ENCODE measurements around the gene SEC14L5.
"Not testable (repeated sequence)": the region's sequence is repeated elsewhere in the genome, so short reads cannot be mapped to it uniquely, and the experiment has no call there.

The SEC14L5 gene

DNA sequence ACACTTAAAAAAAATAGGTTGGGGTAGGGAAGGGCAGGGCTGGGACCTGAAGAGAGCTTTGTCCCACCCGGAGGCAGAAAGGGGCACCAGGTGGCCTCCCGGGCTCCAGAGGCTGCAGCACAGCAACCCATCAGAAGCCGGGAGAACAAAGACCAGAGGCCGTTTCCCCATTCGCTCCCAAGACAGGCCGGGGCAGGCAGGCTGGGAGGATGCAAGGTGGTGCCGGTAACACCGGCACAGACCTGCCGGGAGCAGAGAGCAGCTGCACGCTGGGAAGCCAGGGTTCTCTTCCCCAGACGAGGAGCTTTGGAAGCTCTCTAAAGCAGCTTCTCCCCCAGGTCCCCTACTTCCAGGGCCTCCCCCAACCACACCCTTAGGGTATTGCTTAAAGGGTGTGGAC is 26.7 kb upstream of the SEC14L5 start:
- no peak for DNase-seq (ENCODE audit: low read depth)

DNA sequence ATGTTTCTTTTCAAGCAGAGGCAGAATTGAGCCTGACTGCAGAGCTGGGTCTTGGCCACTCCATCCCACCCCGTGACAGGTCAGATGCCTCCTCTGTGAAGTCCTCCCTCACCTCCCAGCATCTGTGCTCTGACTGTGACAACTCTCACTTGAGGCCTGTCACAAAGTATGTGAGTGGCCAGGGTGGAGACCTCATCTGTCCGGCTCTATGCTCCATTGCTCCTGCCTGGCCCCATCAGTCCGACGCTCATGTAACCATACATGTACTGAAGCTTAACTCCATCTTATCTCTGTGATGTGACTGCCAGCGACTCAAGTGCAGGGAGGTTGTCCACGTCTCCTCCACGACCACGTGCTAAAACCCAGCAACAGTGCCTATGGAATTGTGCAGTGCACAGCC is 24.7 kb upstream of the SEC14L5 start:
- no peak for DNase-seq (ENCODE audit: low read depth)

DNA sequence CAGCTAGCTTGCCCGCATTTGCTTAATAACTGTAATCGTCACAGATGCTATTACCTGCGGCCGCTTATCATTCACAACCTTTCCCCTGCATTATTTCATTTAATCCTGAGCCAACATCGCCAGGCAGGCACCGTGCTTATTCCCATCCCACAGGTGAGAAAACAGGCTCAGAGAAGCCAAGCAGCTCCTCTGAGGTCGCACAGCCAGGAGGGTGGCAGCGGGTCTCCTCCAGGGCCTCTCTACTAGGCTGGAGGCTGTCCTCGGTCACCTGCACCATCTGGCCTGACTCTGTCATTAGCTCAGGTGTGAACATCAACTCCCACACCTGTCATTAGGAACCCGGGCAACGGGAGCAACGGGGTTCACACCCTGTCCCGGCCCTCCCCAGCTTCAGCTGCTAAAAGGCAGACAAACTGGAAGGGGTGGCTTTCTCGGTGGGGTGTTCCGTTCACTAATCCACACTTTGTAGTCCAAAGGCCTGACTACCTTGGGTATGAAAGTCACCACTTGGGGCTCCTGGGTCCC is 24.2 kb upstream of the SEC14L5 start:
- DNase-seq (ENCODE audit: low read depth), result no peak

DNA sequence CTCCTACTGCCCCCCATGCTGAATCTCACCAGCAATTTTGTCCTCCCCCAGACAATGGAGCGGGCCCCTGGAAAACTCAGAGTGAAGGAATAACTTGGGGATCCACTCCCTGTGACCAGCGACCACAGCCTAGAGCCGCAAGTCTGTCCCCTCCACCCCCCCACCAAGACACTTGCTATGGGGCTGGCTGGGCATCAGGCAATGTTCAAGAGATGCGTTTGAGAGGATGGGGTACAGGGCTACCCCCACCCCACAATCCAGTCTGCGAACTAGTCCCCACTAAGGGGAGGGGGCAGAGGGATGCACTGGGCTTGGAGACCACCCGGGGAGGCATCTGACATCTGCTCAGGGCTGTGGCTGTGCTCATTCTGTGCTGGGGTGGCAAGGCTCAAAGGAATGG is 23.5 kb upstream of the SEC14L5 start:
- no peak for DNase-seq (ENCODE audit: low read depth)

DNA sequence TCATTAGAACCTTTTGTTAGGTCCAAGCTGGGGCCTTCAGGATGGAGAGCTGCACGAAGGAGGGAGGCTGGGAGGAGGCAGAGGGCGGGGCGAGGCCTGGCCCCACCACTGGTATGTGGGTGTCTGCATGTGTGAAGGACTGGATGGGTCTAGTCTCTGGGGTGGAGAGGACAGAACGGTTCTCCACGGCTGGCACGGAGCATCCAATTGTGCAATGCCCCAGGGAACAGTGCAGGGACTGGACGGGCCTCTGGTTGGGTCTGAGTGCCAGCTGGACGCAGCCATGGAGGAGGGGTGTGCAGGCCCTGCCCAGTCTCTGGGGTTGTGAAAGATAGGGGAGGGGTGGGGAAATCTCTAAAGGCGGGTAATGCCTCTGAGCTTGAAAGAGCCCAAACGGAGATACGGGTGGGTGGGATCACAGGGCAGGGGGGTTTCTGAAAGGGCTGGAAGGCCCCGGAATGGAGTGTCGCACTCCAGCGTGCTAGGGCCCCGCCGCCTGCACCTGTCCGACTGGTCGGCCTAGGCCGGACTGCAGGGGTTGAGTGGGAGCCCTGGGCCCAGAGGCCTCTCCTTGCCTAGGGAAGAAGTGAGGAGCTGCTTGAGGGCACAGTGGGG is 22.8 kb upstream of the SEC14L5 start:
- DNase-seq (ENCODE audit: low read depth), result peak; percentile 78

DNA sequence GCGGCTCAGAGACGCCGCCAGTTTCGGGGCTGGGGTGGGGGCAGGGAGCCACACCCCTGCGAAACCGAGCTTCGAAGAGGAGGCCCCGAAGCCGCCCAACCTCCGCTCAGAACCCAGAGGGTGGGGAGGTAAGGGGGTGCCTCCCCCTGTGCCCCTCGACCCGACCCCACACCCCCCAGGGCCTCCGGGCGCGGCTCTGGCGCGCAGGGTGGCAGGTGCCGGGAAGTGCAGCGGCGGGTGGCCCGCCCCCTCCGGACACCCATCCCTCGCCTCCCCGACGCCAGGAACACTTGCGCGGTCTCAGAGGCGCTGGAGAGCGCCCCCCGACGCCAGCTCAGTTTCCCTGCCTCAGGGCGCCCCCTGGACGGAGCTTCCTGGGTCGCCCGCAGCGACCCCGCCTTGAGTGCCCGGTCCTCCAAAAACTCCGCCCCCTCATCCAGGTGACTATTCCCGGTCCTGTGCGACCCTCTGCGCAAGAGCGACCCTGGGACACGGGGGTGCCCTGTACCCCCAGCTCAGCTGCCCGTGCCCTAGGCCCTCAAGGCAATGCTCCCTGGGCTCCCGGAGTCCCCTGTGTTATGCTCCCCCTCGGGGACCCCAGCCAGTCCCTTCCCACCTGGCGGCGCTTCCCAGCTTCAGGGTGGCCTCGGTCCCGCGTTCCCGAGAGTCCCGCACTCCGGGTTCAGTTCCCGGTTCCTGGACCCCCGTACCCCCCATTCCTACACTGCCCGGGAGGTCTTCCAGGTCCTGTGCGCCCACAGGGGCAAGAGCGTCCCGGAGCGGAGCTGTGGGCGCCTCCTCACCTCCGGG is 21.7 kb upstream of the SEC14L5 start:
- DNase-seq (ENCODE audit: low read depth), result no peak

DNA sequence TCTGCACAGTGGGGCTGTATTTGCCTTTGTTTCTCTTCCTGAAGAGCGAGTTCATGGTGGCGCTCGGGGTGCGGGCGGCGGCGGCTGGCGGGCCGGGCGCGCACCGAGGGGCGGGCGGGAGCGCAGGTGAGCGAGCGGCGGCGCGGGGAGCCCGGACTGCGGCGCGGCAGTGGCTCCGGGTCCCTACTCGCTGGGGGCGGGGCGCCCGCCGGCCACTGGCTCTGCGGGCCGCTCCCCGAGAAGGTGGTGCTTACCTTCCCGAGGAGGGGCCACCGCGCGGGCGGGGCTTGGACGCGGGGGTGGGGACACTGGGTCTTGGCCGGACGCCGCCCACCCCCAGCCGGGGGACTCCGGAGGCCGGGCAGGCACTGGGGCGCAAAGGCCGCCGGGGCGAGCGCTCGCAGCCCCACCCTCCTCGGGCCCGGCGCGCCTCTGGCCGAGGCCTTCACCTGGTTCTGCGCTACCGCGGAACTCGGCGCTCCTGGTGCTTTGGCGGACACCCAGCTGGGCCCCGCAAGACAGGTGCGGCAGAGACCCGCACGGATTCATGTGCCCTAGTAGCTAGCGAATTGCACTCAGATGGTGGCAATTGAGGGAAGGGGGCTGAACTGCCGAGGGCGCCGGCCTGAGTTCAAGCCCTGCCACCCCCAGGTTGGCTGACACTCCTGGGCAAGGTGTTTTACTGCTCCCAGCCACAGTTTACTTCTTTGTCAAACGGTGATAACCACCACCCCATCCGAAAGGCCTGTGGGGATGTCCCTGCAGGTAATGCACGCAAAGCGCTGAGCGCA is 20.9 kb upstream of the SEC14L5 start, which contains the start of gene PPL:
Gene PPL (minus strand): TSS at position 158 of the 791 bp plus-strand sequence. CDS start 103 bp downstream, at position 55.
- DNase-seq (ENCODE audit: low read depth), result no peak

DNA sequence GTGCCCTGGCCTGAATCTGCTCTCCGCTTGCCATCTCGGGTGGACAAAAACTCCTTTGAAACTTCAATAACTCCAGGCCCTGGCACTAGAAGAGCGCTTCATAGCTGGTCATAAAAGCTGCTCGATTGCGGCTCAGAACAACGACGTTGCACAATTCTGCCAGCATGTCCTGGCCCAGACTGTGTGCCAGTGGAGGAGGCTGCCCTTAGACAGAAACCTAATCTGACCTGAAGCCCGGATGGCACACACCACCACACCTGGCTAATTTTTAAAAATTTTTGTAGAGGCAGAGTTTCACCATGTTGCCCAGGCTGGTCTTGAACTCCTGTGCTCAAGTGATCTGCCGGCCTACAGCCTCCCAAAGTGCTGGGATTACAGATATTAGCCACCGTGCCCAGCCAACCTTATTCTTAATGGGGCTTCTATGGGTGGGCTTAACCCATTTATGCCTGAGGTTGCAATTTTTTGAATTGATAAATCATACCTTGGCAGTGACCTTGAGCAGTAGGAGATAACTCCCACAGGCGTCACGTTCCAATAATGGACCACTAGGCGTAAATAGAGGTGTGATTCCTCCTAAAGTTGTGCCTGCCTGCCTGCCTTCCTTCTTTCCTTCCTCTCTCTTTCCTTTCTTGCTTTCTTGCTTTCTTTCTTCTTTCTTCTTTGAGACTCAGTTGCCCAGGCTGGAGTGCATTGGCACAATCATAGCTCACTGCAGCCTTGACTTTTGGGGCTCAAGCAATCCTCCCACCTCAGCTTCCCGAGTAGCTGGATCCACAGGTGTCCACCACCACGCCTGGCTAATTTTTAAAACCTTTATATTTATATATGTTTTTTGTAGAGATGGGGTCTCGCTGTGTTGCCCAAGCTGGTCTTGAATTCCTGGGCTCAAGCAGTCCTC is 20.1 kb upstream of the SEC14L5 start:
- no peak for DNase-seq (ENCODE audit: low read depth)

DNA sequence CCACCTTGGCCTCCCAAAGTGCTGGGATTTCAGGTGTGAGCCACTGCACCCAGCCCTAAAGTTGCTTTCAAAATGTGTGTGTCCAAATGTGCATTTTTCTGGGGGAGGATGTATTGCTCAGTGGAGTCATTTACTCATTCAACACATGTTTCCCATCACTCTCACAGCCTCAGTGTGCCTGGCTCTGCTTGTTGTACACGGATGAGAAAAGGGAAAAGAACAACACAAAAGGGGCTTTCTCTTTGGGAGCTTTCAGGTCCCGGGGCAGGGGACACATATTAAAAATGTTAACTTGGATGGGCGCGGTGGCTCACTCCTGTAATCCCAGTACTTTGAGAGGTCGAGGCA is 19.5 kb upstream of the SEC14L5 start:
- no peak for DNase-seq (ENCODE audit: low read depth)

DNA sequence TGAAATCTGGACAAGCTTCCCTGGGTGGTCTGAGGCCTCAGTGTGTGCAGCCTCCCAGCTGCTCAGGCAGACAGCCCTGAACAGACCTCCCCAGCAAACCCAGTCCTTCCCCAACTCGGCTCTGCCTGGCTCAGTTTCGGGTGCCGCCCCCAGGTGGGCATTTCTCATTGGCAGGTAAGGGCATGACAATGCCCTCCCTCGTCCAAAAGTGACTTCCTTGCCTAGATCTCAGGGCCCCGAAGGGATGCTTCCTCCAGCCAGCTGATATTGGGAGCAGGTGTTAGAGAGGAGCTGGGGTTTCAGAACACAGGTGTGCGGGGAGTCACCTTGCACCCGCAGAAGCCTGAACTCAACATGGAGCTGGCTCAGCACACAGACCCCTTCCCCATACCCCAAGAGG is 17.4 kb upstream of the SEC14L5 start:
- no peak for DNase-seq (ENCODE audit: low read depth)

DNA sequence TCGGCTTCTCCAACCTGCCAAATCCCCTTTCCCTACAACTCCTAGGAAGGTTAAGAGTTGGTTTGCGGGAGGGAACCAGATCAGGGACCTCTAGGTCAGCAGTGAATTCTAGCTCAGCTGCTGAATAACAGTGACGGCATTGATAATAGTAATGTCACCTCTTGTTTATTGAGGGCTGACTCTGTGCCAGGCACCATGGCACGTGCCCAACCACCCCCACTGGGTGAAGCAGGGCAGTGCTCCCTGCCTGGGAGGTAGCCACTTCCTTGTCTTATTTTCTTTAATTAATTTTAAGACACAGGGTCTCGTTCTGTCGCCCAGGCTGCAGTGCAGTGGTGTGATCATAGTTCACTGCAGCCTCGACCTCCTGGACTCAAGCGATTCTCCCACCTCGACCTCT is 15.6 kb upstream of the SEC14L5 start:
- DNase-seq (ENCODE audit: low read depth), result no peak

DNA sequence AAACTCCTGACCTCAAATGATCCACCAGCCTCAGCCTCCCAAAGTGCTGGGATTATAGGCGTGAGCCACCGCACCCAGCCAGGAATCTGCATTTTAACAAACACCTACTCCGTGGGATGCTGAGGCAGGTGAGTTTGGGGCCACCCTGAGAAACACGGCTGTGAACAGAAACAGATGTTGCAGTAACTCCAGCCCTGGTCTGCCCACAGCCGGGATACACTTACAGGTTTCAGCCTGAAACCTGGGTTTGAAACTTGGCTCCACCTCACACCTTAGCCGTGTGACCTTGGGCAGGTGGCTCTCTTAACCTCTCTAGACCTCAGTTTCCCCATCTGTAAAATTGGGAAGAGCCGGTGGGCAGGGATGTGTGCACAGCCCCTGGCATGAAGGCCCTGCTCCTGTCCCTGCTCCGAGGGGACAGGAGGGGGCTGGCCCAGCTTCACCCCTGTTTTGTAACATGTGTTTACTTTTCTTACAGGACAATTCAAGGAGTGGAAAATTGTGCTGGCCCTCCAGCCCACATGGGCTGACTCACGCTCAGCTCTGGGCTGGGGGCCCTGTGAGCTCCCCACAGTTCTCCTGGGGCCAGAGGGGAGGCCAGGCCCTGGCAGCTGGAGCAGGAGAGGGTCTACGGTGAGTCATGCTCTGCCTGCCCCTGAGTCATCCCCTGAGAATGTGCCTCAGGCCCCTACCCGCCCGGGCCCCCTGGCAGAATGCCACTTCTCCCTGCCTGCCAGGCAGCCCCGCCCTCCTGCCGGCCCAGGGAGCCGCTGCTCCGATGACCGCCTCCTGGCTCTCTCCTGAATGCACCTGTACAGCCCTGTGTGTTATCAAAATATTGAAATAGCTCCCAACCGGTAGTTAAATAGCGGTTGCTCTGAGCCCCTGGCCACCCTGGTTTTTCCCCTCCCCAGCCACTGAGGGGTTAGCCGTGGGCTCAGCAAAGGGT is 13.5 kb upstream of the SEC14L5 start:
- peak; percentile 89 for DNase-seq (ENCODE audit: low read depth)

DNA sequence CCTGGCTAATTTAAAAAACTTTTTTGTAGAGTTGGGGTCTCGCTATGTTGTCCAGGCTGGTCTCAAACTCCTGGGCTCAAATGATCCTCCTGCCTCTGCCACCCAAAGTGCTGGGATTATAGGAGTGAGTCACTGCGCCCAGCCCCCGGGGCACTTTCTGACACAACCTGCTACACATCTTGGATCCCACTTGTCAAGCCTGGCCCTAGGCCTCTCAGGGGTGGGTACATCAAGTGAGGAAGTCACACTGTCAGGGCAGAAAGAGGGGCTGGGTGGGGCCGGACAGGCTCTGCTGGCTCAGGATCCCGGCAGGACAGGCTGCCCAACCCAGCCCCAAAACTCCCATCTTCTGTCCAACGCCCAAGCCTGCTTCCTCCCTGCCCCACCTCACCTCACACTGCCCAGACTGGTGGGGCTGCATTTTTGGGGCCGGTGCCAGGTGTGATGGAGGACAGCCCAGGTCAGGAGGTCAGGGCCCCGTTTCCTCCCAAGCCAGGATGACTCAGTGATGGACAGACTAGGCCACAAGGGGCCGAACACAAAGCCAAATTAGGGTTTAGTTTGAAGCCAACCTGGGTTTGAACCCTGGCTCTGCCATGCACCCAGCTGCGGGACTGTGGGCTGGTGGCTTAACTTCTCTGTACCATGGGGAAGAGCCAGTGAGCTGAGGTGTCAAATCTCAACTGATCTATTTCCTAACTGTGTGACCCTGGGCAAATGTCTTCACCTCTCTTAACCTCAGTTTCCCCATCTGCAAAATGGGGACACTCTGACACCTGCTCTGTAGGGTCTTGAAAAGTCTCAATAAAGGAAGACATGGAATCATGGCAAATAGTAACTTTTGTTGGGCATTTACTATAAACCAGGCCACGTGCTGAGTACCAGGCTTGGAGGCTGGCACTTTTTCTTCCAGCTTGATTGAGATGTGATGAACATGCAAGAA is 12.3 kb upstream of the SEC14L5 start:
- no peak for DNase-seq (ENCODE audit: low read depth)

DNA sequence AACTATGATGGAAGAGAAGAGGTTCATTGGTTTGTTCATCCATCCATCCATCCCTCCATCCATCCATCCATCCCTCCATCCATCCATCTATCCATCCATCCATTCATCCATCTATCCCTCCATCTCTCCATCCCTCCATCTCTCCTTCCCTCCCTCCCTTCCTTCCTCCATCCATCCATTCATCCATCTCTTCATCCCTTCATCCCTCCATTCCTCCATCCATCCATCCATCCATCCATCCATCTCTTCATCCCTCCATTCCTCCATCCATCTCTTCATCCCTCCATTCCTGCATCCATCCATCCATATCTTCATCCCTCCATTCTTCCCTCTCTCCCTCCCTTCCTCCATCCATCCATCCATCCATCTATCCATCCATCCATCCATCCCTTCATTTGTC is 11.2 kb upstream of the SEC14L5 start:
- no peak for DNase-seq (ENCODE audit: low read depth)

DNA sequence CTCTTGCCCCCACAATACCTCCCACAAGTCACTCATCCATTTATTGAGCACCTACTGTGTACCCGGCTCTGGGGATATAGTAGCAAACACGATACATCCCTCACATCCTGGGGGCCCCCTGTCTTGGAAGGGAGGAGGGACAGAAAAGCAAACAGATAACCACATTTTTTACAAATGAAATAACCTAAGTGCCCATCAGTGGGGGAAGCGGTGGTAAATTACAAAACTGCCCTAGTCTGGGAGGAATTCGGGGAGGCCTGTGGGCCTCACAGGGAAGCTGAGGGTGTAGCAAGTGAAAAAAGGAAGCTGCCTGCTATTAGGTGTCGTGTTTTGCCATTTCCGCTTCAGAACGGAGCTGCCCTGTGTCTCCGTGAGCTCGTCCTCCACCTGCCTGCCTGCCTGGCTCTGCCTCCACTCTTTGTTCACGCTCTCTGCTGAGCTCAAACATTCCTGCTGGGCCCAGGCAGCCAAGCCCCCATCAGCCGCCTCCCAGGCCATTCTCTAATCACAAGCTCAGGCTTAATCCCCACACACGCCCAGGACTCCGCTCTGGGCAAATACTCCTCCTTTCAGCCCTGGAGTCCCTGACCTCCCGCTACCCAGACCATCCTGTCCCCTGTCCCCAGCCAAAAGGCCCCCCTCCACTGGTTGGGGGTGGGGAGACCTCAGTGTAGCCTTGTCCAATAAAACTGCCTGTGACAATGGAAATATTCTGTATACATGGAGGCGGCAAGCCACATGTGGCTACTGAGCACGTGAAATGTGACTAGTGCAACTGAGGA is 10.2 kb upstream of the SEC14L5 start:
- no peak for DNase-seq (ENCODE audit: low read depth)

DNA sequence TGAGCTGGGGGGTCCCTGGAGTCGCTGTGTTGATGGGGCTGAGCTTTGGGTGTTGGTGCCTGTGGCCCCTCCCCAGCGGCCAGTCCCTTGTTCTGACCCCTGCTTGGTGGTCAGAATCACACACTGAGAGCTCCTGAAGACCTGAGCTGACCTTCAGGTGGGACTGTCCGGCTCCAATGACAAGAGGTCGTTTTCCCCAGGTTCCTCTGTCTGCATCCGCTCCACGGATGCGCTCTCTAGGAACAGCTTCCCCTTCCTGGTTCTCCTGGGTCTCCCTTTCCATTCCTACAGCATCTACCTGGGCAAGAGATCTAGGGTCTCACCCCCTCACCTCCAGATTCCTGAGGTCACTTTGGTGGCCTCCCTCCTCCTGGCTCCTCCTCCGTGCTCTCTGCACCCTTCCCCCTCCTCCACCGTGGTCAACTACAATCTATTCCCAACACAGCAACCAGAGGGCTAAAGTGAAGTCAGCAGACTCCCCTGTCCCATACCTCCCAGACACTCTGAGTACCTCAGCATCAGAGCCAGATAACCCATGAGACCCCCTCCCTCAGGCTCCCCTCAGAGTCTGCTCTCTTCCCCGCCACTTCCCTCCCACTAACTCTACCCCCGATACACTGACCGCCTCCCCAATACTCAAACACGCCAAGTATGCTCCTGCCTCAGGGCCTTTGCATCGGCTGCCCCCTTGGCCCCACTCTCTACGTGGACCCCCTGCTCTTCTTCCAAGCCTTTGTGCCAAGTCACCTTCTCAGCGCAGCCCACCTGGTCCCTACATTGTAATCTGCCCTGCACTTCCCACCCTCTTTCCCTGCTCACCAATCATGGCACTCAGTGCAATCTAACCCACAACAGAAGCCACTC is 9.0 kb upstream of the SEC14L5 start:
- DNase-seq (ENCODE audit: low read depth), result no peak

DNA sequence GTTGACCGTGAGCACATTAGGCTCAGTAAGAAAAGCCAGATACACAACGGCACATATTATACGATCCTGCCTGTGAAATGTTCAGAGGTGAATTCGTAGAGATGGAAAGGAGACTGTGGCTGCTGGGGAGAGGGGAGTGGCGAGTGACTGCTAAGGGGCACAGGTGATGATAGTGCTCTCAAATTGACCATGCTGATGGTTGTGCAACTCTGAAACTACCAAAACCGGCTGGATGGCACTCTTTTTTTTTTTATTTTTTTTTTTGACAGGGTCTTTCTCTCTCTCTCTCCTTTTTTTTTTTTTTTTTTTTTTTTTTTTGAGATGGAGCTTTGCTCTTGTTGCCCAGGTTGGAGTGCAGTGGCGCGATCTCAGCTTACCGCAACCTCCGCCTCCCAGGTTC is 8.1 kb upstream of the SEC14L5 start:
- DNase-seq (ENCODE audit: low read depth), result no peak

DNA sequence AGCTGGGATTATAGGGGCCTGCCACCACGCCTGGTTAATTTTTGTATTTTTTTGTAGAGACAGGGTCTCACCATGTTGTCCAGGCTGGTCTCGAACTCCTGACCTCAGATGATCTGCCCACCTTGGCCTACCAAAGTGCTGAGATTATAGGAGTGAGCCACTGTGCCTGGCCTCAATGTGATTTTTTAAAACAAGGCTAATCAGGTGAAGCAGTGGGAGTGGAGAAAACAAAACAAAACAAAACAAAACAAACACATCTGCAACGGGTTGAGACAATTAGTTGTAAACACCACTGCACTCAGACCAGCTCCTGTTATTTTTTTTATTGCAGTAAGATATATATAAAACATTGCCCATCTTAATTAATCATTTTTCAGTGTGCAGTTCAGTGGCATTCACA is 6.5 kb upstream of the SEC14L5 start:
- DNase-seq (ENCODE audit: low read depth), result not testable (repeated sequence)
